NCI-H2107 treated with DMSO at 0.1 percent for 48 hours (cell line): ENCODE results near the gene CCBE1.
A peak's percentile ranks its signal among the peaks of the same experiment; 100 is the strongest.
"Not testable (repeated sequence)": the region's sequence is repeated elsewhere in the genome, so short reads cannot be mapped to it uniquely, and the experiment has no call there.

Experiments
- DNase-seq: peaks from one replicate; lab custom pipeline; 2025; ENCODE audit not compliant: unreplicated experiment; lab: John Stamatoyannopoulos, UW

CCBE1 gene

GRCh38 chr18:59685501-59685900 is 11.7 kb downstream of the CCBE1 start:
- no peak for DNase-seq

DNA sequence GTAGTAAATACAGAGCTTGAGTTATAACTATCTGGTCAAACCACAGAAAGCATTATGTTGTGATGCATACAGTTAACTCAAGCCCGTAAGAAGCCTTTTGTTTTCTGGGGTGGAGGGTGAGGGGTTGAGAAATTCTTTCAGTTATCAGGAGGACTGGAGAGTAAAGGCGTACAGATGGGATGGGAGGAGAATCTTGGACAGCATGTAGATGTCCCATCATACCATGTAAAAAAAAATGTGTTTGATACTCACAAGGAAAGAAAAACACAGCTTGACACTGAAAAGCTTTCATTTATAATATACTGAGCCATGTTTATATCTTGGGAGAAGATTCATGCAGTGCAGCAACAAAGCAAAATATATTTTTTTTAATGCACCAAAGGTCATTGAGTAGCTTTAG is 12.4 kb downstream of the CCBE1 start:
- DNase-seq: no peak

GRCh38 chr18:59681521-59682004 is 15.7 kb downstream of the CCBE1 start:
- peak; percentile 75 for DNase-seq

GRCh38 chr18:59681051-59681450 is 16.2 kb downstream of the CCBE1 start:
- no peak for DNase-seq

GRCh38 chr18:59675346-59675745 is 21.9 kb downstream of the CCBE1 start:
- DNase-seq: no peak

DNA sequence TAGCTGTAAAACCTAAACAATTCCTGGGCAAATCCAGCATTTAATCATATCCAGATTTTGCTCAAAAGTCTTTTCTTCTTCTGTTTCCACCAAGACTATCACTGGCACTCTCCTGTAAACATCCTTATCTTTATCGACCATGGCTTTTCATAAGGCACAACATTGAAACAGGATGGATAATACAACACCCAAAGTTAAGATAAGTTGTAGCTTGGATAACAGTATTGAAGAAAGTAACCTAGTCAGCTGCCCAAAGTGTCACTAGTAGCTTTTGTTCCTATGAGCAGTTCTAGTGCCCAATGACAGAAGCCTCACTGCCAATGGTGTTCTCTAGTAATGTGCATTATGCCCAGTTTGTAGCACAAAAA is 22.3 kb downstream of the CCBE1 start:
- DNase-seq: no peak

- DNase-seq: no peak
These were observed 22.9 kb downstream of the CCBE1 start for GRCh38 chr18:59674186-59674902.

DNA sequence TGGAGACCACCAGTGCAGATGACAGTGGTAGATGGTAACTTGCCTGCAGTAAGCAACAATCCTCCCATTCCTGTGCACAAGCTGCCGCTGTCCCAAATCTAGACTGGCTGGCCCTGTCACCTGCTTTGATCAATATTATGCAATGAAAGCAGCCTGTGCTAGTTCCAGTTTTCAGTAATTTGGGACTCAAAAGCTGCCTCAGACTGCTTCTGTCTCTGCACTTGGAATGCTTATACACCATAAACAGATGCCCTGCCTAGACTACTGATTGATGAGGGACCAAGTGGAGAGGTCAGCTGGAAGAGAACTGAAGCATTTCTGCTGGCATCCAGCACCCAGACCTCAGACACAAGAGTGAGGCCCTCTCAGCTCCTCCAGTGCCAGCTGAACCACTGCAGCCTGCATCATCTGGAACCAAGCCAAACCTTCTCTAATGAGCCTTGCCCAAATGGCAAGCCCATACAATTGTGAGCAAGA is 24.9 kb downstream of the CCBE1 start:
- DNase-seq: peak; percentile 95

GRCh38 chr18:59671551-59671950 is 25.7 kb downstream of the CCBE1 start:
- DNase-seq: no peak

DNA sequence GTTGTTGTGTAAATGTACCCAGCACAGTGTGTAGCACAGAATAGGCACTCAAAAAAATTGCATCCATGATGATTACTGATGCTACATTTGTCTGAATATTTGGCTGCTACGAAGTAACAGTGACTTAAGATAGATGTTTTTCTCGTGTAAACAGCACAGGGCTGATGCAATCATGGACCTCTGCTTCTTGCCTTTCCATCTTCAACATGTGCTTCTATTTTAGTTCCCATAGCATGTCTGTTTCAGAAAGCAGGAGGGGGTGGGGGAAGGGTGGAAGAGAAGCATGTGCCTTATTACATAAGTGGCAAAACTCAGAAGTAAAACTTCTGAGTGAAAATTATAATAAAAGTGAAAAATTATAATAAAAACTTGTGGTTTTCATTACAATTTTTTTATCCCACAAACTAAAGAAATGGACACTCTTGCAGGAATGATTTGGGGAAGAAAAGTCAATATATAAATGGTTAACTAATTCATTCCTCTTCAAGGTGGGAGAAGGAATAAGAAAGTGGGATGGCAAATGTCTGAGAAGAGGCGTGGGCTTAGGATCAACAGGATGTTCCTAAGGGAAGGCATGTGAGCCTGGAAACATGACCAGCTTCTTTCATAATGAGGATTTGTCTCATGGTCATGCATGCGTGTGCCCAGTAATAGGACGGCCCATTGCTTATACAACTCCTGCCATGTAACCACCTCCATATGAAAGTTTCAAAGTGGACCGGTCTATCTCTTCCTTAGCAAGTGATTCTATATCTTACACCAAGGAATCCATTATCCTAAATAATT is 27.2 kb downstream of the CCBE1 start:
- DNase-seq: no peak

GRCh38 chr18:59667488-59667887 is 29.7 kb downstream of the CCBE1 start:
- no peak for DNase-seq

- DNase-seq: not testable (repeated sequence)
These were observed 31.2 kb downstream of the CCBE1 start for GRCh38 chr18:59666007-59666402.

- no peak for DNase-seq
These were observed 31.9 kb downstream of the CCBE1 start for GRCh38 chr18:59665057-59666006.

GRCh38 chr18:59664329-59664728 is 32.9 kb downstream of the CCBE1 start:
- no peak for DNase-seq

DNA sequence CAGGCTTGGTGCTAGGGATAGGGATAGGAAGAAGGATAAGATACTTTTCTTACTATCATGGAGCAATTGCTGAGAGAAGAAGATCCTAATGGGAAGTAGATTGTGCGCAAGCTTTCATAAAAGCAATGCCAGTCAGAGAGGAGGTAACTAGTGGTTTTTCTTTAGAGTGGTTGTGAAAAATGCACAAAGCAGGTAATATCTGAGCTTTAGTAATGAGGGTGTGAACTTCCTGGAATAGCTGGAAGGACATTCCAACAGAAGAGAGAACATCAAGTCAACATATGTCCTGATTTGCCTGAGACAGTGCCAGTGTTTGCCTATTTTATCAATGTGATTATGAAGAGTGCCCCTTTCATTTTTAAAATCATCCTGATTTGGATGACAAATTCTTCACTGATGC is 34.1 kb downstream of the CCBE1 start:
- DNase-seq: no peak

DNA sequence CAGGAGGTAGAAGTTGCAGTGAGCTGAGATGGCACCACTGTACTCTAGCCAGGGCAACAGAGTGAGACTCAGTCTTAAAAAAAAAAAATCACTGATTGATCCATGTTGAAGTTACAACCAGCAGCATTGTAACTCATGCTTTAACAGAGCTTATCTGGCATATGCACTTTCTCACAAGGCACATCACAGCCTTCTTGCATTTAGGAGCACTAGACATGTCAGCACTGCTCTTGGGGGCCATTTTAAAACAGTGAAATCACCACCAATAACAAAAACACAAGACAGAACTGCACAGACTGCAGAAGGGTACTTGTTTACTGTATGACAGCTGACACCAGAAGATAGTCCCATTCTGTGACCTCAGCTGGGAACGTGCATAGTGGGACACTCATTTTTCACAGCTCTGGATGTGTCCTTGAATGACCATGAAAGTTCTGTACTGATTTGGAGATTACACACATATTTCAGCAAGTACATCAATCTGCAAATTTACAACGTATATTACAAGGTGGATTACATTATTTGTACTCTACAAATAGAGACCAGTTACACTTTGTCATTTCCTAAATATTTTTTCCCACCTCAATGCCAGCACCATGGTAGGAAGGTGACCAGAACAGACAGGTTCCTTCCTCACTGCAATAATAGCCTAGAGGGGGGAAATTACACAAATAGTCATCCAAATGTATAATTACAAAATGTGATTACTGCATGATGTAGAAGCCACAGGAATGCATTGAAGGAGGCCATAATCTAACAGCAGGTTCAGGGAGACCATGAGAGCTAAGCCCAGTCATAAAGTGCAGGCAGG is 35.1 kb downstream of the CCBE1 start:
- peak; percentile 88 for DNase-seq

DNA sequence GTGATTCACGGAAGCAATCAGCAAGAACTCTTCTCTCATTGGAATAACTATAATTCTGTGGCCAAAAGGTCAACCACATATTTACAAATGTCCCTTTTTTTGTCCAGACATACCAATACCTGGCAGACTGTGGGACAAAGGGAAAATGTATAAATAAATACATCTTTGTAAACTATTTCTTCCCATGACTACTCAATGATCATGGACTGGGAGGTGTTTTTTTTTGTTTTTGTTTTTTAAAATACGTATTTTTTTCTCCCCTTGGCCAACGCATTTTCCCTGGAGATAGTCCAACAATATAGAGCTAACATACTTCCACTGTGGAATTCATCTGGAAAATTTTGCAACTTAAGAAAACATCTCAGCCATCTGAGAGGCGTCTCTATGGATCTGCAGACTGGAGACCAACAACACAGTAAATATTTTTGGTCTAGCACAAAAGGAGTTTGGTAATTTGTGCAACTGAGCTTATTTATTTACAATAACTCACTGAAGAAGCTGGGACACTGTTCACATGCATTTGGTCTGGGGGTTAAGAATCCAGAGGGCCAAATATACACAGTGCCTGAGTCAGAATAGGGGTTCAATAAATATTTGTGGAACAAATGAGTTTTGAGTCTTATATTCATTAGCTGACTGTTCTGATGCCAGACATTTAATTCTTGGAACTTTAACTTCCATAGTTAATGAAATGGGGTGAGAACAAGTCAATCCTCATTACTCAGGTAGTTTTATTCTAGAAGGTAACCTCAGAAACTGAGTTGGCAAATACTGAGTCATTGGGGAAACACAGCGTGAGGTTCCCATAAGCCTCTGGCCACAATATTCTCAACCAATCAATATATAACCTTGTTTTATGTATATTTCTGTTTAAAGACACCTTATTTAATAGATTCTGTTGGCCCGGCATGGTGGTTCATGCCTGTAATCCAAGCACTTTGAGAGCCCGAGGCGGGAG is 36.2 kb downstream of the CCBE1 start:
- no peak for DNase-seq

GRCh38 chr18:59660366-59660765 is 36.9 kb downstream of the CCBE1 start:
- no peak for DNase-seq

GRCh38 chr18:59659508-59660170 is 37.6 kb downstream of the CCBE1 start:
- no peak for DNase-seq
